ENCODE results near the gene ATG10.

GRCh38 chr5:81971712-81972491, at the start of gene ATG10:
- peak; percentile 43 for TF ChIP-seq RAD21 (conservative IDR thresholded peaks at IDR 0.05)
- no peak for TF ChIP-seq CTCF (IDR thresholded peaks at IDR 0.05; ENCODE audit: poor library complexity, severe bottlenecking)
- TF ChIP-seq MXI1 (conservative IDR thresholded peaks at IDR 0.05; ENCODE audit: poor library complexity, severe bottlenecking) = peak; percentile 46
- TF ChIP-seq EZH2 (IDR thresholded peaks at IDR 0.05; ENCODE audit: borderline replicate concordance, insufficient read depth, low read length, poor library complexity, severe bottlenecking) = no peak
- TF ChIP-seq POLR2AphosphoS5 (IDR thresholded peaks at IDR 0.05) = peak; percentile 99
- TF ChIP-seq REST (IDR thresholded peaks at IDR 0.05; ENCODE audit: borderline replicate concordance) = peak; percentile 61
- TF ChIP-seq SMC3 (conservative IDR thresholded peaks at IDR 0.05; ENCODE audit: poor library complexity) = peak; percentile 43
- TF ChIP-seq TAF1 (IDR thresholded peaks at IDR 0.05; ENCODE audit: low read depth) = peak; percentile 79
- TF ChIP-seq EP300 (conservative IDR thresholded peaks at IDR 0.05; ENCODE audit: poor library complexity, severe bottlenecking) = peak; percentile 65

Measured in neural cell (in vitro differentiated cells).